T-helper 17 cell (primary cell): ENCODE results near the gene CCDC142. TPM values are rescaled to one million over a fixed set of nuclear protein-coding genes. Genes with fewer than 3 reads are reported as not detected.

Source experiments
- ATAC-seq: fragments of 150-1000 bp; cut with Tn5 transposase; 2 replicates; pipeline ENCODE4 v1.10.0; 2021; ENCODE audit warnings: mild to moderate bottlenecking, moderate library complexity
- DNase-seq, 3 donors: peaks; one replicate each; pipeline versions ENCODE4 v3.0.0 to v3.0.0-alpha.2; 2020 to 2021
- H3K9me3 ChIP-seq: one replicate; pipeline ENCODE4 v1.7.0; 2013; ENCODE audit warnings: low read length, mild to moderate bottlenecking; ENCODE audit not compliant: control insufficient read depth, poor library complexity, severe bottlenecking
- H3K27ac Mint-ChIP-seq: one replicate; pipeline ENCODE4 v1.8.0; 2022; ENCODE audit warnings: mild to moderate bottlenecking, moderate library complexity, mixed read lengths
- H3K27me3 Mint-ChIP-seq: one replicate; pipeline ENCODE4 v1.8.0; 2022; ENCODE audit warnings: mixed read lengths
- H3K36me3 Mint-ChIP-seq: one replicate; pipeline ENCODE4 v1.8.0; 2022; ENCODE audit warnings: low read depth, mixed read lengths
- H3K4me1 Mint-ChIP-seq: one replicate; pipeline ENCODE4 v1.8.0; 2022; ENCODE audit warnings: mild to moderate bottlenecking, mixed read lengths
- H3K4me3 Mint-ChIP-seq: one replicate; pipeline ENCODE4 v1.8.0; 2022; ENCODE audit warnings: mild to moderate bottlenecking, moderate library complexity, mixed read lengths
- total RNA-seq, 4 donors: library from RNA in 2 of 4; stranded (reverse) in 2 of 4; gene quantifications; one replicate each; pipeline ENCODE4 v1.2.3 and lab custom pipeline; 2022 to 2026

Gene CCDC142
- total RNA-seq, 2 donors from 2014 or later = 13.7 to 14.7 TPM

- Mint-ChIP-seq H3K36me3 (peaks cover 14% of the 10 kb centered on the region), H3K27me3 (peaks cover 7% of the 10 kb centered on the region), H3K4me1 (peaks cover 21% of the 10 kb centered on the region), H3K27ac (no peak overlapping the region), H3K4me3 (no peak overlapping the region)
- ATAC-seq (no peak), DNase-seq (no peak)
- H3K9me3 ChIP-seq = no peaks in the 10 kb centered on the region
Measured at GRCh38 chr2:74524955-74525716, 42.3 kb upstream of the CCDC142 start.

DNA sequence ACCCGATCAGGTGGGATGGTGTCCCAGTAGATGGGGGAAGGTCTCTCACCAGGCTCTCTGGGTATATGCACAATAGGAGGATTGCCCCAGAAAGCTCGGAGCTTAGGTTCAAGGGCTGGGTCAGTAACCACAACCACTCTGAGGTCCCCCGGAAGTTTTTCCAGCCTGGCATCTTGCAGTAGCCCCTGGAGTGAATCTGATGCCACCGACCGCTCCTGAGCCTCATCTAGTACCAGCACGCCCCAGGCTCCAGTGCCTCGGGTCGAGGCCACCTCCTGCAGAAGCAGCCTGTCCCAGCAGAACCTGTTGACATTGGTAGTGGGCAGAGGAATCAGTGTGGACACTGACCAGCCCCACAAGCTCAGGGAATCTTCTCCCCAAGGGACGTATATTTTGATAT lies 41.2 kb upstream of the CCDC142 start:
- peaks cover 16% of the 10 kb centered on the region for H3K36me3 Mint-ChIP-seq
- ATAC-seq = no peak
- no peak overlapping the region for H3K27ac Mint-ChIP-seq
- no peak for DNase-seq
- H3K27me3 Mint-ChIP-seq = peaks cover 18% of the 10 kb centered on the region
- H3K9me3 ChIP-seq = no peaks in the 10 kb centered on the region
- H3K4me3 Mint-ChIP-seq = no peak overlapping the region
- H3K4me1 Mint-ChIP-seq = peaks cover 21% of the 10 kb centered on the region

- H3K4me3 Mint-ChIP-seq = no peak overlapping the region
- H3K4me1 Mint-ChIP-seq = peaks cover 13% of the 10 kb centered on the region
- peaks cover 11% of the 10 kb centered on the region for H3K36me3 Mint-ChIP-seq
- no peak overlapping the region for H3K27ac Mint-ChIP-seq
- H3K27me3 Mint-ChIP-seq = peaks cover 33% of the 10 kb centered on the region
- ATAC-seq (no peak), DNase-seq (no peak)
- no peaks in the 10 kb centered on the region for H3K9me3 ChIP-seq
Measured at GRCh38 chr2:74522516-74522915, 39.7 kb upstream of the CCDC142 start.

DNA sequence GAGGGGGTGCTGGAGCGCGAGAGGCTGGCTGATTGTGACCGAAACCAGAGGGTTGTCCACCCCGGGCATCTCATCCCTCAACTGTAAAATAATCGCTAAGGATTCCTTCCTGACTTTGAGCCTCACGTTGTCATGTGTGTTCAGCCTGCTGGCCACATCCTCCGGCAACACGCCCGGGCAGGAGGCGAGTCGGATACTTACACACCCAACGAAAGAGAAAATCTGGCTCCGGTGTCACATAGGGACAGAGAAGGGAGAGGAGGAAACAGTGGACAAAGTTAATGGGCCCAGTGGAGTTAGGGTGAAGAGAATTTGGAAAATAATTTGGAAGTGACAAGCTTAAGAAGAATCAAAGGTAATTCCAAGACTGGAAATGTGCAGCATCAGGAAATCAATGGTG lies 33.9 kb upstream of the CCDC142 start:
- peaks cover 61% of the 10 kb centered on the region for H3K27me3 Mint-ChIP-seq
- no peak for ATAC-seq
- H3K4me3 Mint-ChIP-seq = peak overlapping the region; percentile 77
- H3K9me3 ChIP-seq = no peaks in the 10 kb centered on the region
- peak overlapping the region; percentile 61 for H3K27ac Mint-ChIP-seq
- H3K36me3 Mint-ChIP-seq = peaks cover 7% of the 10 kb centered on the region
- H3K4me1 Mint-ChIP-seq = peaks cover 21% of the 10 kb centered on the region
- DNase-seq = no peak

DNA sequence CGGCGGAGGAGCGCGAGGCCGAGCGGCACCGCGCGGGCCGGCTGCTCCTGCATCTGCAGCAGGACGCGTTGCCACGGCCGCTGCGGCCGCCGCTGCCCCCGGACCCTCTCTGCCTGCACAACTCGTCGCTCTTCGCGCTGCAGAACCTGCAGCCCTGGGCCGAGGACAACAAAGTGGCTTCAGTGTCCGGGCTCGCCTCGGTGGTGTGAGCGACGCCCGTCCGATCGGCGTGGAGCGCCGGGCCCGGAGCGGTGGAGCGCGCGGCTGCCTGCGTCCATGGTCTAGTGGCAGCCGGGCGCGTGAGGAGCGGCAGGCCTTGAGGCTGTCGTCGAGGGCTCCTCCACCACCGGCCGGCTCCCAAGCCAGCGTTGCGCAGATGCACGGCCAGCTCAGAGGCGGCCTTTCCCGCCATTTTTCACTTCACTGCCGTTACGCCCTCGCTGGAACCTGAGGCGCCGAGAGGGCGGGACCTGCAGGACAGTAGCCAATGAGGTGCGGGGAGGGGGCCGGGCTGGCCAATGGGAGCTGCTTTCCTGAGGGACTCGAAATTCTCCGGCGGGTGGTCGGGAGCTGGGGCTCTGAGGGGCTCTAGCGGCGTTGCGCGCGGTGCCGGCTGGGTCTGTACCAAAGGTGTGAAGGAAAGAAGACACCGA lies 33.3 kb upstream of the CCDC142 start:
- Mint-ChIP-seq H3K27me3 (peaks cover 61% of the 10 kb centered on the region), H3K36me3 (peaks cover 7% of the 10 kb centered on the region), H3K4me1 (peaks cover 21% of the 10 kb centered on the region), H3K27ac (peak overlapping the region; percentile 61), H3K4me3 (peak overlapping the region; percentile 77)
- ATAC-seq (peak; percentile 87), DNase-seq (peak; percentile 59 to 68 (median 67))
- no peaks in the 10 kb centered on the region for H3K9me3 ChIP-seq

- ATAC-seq (no peak), DNase-seq (no peak)
Measured at GRCh38 chr2:74515271-74515980, 32.6 kb upstream of the CCDC142 start.

GRCh38 chr2:74514368-74515270 lies 31.8 kb upstream of the CCDC142 start, which contains the start of gene TLX2:
TLX2 (plus strand) TSS chr2:74514450; CDS start chr2:74514807, 357 bp downstream.
- DNase-seq (no peak), ATAC-seq (peak; percentile 15)
- no peaks in the 10 kb centered on the region for H3K9me3 ChIP-seq
- H3K4me1 Mint-ChIP-seq = peaks cover 23% of the 10 kb centered on the region
- H3K27me3 Mint-ChIP-seq = peaks cover 49% of the 10 kb centered on the region
- H3K4me3 Mint-ChIP-seq = peak within 1 kb of the TSS; percentile 91
- peaks cover 2% of the 10 kb centered on the region for H3K36me3 Mint-ChIP-seq
- peak within 1 kb of the TSS; percentile 41 for H3K27ac Mint-ChIP-seq

More at GRCh38 chr2:74515271-74515980, 32.6 kb upstream of the CCDC142 start:
- Mint-ChIP-seq H3K27me3 (peaks cover 57% of the 10 kb centered on the region), H3K4me3 (peak overlapping the region; percentile 91), H3K27ac (peak overlapping the region; percentile 41), H3K4me1 (peaks cover 21% of the 10 kb centered on the region), H3K36me3 (peaks cover 6% of the 10 kb centered on the region)
- no peaks in the 10 kb centered on the region for H3K9me3 ChIP-seq

DNA sequence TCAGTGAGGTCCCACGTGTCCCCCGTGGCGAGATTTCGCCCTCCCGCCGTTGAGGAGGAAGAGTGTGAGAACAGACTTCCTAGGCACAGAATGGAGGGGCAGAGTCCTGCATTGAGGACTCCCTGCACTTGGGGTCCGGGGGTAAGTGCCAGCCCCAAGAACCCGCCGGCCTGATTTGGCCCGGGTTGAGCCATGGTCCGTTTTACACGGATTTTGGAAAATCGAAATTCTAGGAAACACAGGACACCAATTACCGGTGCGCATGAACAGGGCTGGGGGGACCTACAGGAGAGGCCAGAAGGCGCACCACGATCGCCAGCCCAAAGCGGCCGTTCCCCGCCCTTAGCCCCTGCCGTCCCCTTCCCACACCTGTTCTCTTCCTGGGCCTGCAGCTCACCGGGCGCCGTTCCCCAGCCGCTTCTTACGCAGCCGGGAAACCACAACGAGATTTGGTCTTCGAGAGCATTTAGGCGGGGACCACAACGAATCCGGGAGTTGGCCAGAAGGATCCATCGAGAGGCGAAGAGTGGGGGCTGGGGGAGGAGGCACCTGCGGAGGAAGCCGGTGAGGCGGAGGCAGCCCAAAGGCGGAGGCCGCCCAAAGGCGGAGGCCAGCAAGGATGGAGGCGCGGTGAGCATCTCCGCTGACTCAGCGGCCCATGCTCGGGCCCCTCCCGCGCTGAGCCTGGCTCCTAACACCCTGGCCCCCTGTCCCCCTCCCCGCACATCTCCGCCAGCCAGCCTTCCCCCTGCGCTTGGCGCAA lies 31.0 kb upstream of the CCDC142 start:
- no peaks in the 10 kb centered on the region for H3K9me3 ChIP-seq
- no peak for DNase-seq
- peaks cover 24% of the 10 kb centered on the region for H3K4me1 Mint-ChIP-seq
- H3K27me3 Mint-ChIP-seq = peaks cover 40% of the 10 kb centered on the region
- peak overlapping the region; percentile 91 for H3K4me3 Mint-ChIP-seq
- H3K36me3 Mint-ChIP-seq = peaks cover 2% of the 10 kb centered on the region
- ATAC-seq = peak; percentile 40
- H3K27ac Mint-ChIP-seq = peak overlapping the region; percentile 1

- no peak for ATAC-seq
- Mint-ChIP-seq H3K4me1 (peaks cover 30% of the 10 kb centered on the region), H3K27me3 (peaks cover 32% of the 10 kb centered on the region), H3K36me3 (peaks cover 2% of the 10 kb centered on the region), H3K4me3 (peak overlapping the region; percentile 91), H3K27ac (peak overlapping the region; percentile 9)
- H3K9me3 ChIP-seq = no peaks in the 10 kb centered on the region
- DNase-seq = no peak
Measured at GRCh38 chr2:74512744-74513604, 30.2 kb upstream of the CCDC142 start.

DNA sequence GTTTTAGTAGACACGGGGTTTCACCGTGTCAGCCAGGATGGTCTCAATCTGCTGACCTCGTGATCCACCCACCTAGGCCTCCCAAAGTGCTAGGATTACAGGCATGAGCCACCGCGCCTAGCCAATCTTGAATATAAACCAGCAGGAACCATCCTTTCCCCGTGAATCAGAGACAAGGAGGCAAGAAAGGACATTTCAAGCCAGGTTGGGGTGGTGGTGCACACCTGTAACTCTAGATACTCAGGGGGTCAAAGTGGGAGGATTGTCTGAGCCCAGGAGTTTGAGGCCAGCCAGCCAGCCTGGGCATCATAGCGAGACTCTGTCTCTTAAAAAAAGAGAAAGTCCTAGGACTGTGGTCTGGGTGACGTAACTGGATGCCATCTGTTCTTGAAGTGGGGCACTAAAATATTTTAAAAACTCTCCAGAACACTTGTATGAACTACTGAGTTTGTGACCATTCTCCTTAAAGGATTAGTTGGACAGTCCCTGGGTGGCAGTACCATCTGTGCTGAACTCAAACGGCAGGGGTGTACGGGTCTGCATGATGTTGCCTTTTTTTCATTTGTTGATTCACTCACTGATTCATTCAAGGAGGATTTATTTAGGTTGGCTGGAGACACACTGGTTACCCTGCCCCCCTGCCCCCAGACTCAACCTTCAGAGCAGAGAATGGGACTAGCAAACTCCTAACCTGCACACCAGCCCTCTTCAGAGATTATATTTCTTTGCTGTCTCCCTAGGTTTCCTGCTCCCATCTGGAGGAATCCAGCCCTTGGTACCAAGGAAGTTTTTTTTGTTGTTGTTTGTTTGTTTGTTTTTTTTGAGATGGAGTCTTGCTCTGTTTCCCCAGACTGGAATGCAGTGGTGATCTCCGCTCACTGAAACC lies 28.5 kb upstream of the CCDC142 start:
- ATAC-seq = no peak
- Mint-ChIP-seq H3K4me1 (peaks cover 37% of the 10 kb centered on the region), H3K36me3 (peaks cover 4% of the 10 kb centered on the region), H3K27me3 (peaks cover 20% of the 10 kb centered on the region), H3K4me3 (no peak overlapping the region), H3K27ac (peak overlapping the region; percentile 16)
- no peak for DNase-seq
- H3K9me3 ChIP-seq = no peaks in the 10 kb centered on the region

DNA sequence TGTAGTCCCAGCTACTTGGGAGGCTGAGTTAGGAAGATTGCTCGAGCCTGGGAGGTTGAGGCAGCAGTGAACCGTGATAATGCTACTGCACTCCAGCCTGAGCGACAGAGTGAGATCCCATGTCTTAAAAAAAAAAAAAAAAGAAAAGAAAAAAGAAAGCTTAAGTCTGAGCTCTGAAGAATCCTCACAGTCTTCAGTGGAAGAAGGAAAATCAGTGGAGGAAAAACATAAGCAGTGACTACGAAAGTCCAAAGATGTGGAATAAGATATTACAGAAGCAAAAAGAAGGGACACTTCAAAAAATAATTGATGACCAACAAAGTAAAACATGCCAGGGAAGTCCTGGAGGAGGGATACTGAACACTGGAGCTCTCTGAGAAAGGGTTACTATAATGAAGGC lies 27.5 kb upstream of the CCDC142 start:
- H3K27ac Mint-ChIP-seq = peak overlapping the region; percentile 56
- no peak for DNase-seq
- H3K27me3 Mint-ChIP-seq = peaks cover 13% of the 10 kb centered on the region
- no peak overlapping the region for H3K4me3 Mint-ChIP-seq
- peaks cover 34% of the 10 kb centered on the region for H3K4me1 Mint-ChIP-seq
- H3K36me3 Mint-ChIP-seq = peaks cover 4% of the 10 kb centered on the region
- ATAC-seq = no peak
- no peaks in the 10 kb centered on the region for H3K9me3 ChIP-seq
